ENCODE results near the gene CCDC157. TPM values are rescaled to one million over a fixed set of nuclear protein-coding genes. Genes with fewer than 3 reads are reported as not detected.

CCDC157 gene
- total and polyA plus RNA-seq, 2 donors (not counting 1 experiment from before 2014, with no cell fraction given) = 3.6 to 6.4 TPM

DNA sequence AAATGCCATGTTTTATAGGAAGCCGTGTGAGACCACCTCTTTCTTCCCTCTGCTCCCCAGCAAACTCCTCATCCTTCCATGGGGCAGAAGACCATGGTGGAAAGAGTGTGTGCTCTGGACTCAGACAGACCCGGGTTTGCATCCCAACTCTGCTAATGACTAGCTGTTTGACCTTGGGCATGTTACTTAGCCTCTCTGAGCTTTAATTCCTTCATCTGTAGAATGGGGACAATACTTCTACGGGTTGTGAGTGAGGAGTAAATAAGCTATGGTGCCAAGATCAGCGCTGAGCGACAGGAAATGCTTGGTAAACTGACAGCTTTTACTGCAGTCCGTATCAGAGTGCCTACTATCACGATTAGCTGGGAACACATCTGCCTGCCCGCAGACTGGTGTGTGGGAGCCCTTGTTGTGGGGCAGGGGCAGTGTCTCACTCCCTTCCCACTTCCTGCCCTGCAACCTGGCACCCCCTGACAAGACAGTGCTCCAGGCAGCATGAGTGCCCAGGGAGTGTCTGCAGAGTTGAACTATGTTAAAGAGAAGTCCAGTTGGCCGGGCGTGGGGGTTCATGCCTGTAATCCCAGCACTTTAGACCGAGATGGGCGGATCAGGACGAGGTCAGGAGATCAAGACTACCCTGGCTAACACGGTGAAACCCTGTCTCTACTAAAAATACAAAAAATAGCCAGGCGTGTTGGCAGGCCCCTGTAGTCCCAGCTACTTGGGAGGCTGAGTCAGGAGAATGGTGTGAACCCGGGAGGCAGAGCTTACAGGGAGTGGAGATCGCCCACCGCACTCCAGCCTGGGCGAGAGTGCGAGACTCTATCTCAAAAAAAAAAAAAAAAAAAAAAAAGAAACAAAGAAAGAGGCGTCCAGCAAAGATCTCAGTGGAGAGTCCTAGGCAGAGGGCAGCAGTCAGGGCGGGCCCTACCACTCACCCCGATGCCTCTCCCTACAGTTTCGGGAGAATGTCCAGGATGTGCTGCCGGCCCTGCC, 42.2 kb downstream of the CCDC157 start:
- H3K27ac ChIP-seq (ENCODE audit: low read length in 2 of 2) = no peak overlapping the region
- no peak overlapping the region for H3K4me2 ChIP-seq (replicated peaks; ENCODE audit: low read depth, low read length, poor library complexity, severe bottlenecking)
- peaks cover 0 to 8% (median 0%) of the 10 kb centered on the region in 3 donors for H3K9me3 ChIP-seq (ENCODE audit: control extremely low read depth in 1 of 3, control insufficient read depth in 2 of 3, insufficient read depth in 1 of 3, low read length in 2 of 3)
- Mint-ChIP-seq H3K4me3 (peak overlapping the region; percentile 24), H3K27ac (peak overlapping the region; percentile 43), H3K4me1 (peaks cover 10% of the 10 kb centered on the region), H3K27me3 (peaks cover 39% of the 10 kb centered on the region), H3K9me3 (ENCODE audit: insufficient read depth) (no peaks in the 10 kb centered on the region)
- TF ChIP-seq EZH2 (IDR thresholded peaks at IDR 0.05; ENCODE audit: borderline replicate concordance, insufficient read depth, low read depth, low read length, poor library complexity, severe bottlenecking) = no peak
- TF ChIP-seq, protein P1, sequence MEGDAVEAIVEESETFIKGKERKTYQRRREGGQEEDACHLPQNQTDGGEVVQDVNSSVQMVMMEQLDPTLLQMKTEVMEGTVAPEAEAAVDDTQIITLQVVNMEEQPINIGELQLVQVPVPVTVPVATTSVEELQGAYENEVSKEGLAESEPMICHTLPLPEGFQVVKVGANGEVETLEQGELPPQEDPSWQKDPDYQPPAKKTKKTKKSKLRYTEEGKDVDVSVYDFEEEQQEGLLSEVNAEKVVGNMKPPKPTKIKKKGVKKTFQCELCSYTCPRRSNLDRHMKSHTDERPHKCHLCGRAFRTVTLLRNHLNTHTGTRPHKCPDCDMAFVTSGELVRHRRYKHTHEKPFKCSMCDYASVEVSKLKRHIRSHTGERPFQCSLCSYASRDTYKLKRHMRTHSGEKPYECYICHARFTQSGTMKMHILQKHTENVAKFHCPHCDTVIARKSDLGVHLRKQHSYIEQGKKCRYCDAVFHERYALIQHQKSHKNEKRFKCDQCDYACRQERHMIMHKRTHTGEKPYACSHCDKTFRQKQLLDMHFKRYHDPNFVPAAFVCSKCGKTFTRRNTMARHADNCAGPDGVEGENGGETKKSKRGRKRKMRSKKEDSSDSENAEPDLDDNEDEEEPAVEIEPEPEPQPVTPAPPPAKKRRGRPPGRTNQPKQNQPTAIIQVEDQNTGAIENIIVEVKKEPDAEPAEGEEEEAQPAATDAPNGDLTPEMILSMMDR (IDR thresholded peaks at IDR 0.05) = no peak
- ATAC-seq (ENCODE audit: low read depth) = no peak
- H3K4me1 ChIP-seq (ENCODE audit: control insufficient read depth in 2 of 2, insufficient read depth in 2 of 2, low read length in 2 of 2) = peaks cover 17 to 22% of the 10 kb centered on the region in 2 donors
- H4K20me1 ChIP-seq (ENCODE audit: control insufficient read depth, insufficient read depth, low read length, poor library complexity, severe bottlenecking) = no peaks in the 10 kb centered on the region
- H3K27me3 ChIP-seq (replicated peaks in 1 of 4; ENCODE audit: control extremely low read depth in 1 of 4, control insufficient read depth in 3 of 4, insufficient read depth in 4 of 4, low read length in 3 of 4) = peaks cover 0 to 40% (median 26%) of the 10 kb centered on the region in 4 experiments
- WGBS (ENCODE audit: insufficient coverage) = 74% methylated on average over 11 of the region's 25 CpGs
- DNase-seq = no peak
- no peaks in the 10 kb centered on the region for H3K79me2 ChIP-seq (ENCODE audit: control insufficient read depth, insufficient read depth, low read length)
- H3K4me3 ChIP-seq (ENCODE audit: control extremely low read depth in 1 of 5, extremely low read depth in 1 of 5, insufficient read depth in 1 of 5, low read depth in 2 of 5, low read length in 4 of 5) = no peak overlapping the region
- no peak overlapping the region for H3K9ac ChIP-seq (ENCODE audit: low read length)
- CTCF ChIA-PET = interaction anchor here (0.5 to 19.9 kb wide), 2 partner anchors 31 to 110 kb away, joined by 3 to 510 read pairs; partner anchors contain the start of gene CASTOR1
- intact Hi-C loops (cut with micrococcal nuclease) = loop anchor here (10.0 kb wide), 1 partner anchor 196 kb away; the partner anchor contains the start of gene PES1
- POLR2A ChIA-PET = interaction anchor here (0.6 kb wide), 1 partner anchor 793 kb away, joined by 13 read pairs; no protein-coding TSS in a partner anchor
- H2AFZ ChIP-seq (ENCODE audit: insufficient read depth, low read depth, low read length, poor library complexity, severe bottlenecking) = no peak overlapping the region
- no peaks in the 10 kb centered on the region for H3K36me3 ChIP-seq (replicated peaks in 1 of 2; ENCODE audit: control extremely low read depth in 1 of 2, control insufficient read depth in 1 of 2, extremely low read depth in 1 of 2, insufficient read depth in 2 of 2, low read length in 1 of 2)

Measured in B cell (primary cell).